Naive thymus-derived CD4-positive, alpha-beta T cell (primary cell): ENCODE results near the gene SAMD8. TPM values are rescaled to one million over a fixed set of nuclear protein-coding genes. Genes with fewer than 3 reads are reported as not detected.
A peak's percentile ranks its signal among the peaks of the same experiment; 100 is the strongest.
"Not testable (repeated sequence)": the region's sequence is repeated elsewhere in the genome, so short reads cannot be mapped to it uniquely, and the experiment has no call there.

Source experiments
- ATAC-seq: fragments of 150-1000 bp; cut with Tn5 transposase; 2 replicates; pipeline ENCODE4 v1.10.0; 2021; ENCODE audit warnings: mild to moderate bottlenecking, moderate library complexity
- CTCF ChIA-PET: fragments of 350-600 bp; sonication (Branson Sonifier 250); formaldehyde crosslinking; loops from one replicate; lab custom pipeline; 2021; ENCODE audit warnings: antibody characterized with exemption; lab: Charles Lee
- POLR2A ChIA-PET: fragments of 350-600 bp; sonication (Branson Sonifier 250); formaldehyde crosslinking; loops from one replicate; lab custom pipeline; 2021; ENCODE audit warnings: antibody characterized with exemption, inconsistent platforms; lab: Charles Lee
- DNase-seq, 9 donors: peaks; one replicate each; pipeline versions ENCODE4 v3.0.0 to v3.0.0-alpha.2; 2020 to 2022; ENCODE audit warnings: mixed read lengths in 1 of 9
- H3K27ac ChIP-seq: one replicate; pipeline ENCODE4 v1.7.0; 2013; ENCODE audit warnings: mild to moderate bottlenecking, low read depth, low read length, moderate library complexity
- H3K27me3 ChIP-seq, 2 donors: one replicate each; pipeline ENCODE4 v1.7.0; 2013; ENCODE audit warnings: low read length in 2 of 2, mild to moderate bottlenecking in 2 of 2, moderate library complexity in 2 of 2; ENCODE audit not compliant: control insufficient read depth in 2 of 2, insufficient read depth in 2 of 2
- H3K36me3 ChIP-seq, 3 experiments: 1 replicate in 2 of 3; 2 replicates in 1 of 3; pipeline ENCODE4 v1.7.0; 2013; ENCODE audit warnings: low read length in 3 of 3, mild to moderate bottlenecking in 3 of 3, moderate library complexity in 1 of 3; ENCODE audit not compliant: insufficient read depth in 3 of 3, control insufficient read depth in 2 of 3
- H3K4me1 ChIP-seq, 2 donors: one replicate each; pipeline ENCODE4 v1.7.0; 2013; ENCODE audit warnings: low read length in 2 of 2, mild to moderate bottlenecking in 2 of 2, moderate library complexity in 1 of 2; ENCODE audit not compliant: control insufficient read depth in 2 of 2, insufficient read depth in 2 of 2
- H3K4me3 ChIP-seq: 2 replicates; pipeline ENCODE4 v1.7.0; 2013; ENCODE audit warnings: mild to moderate bottlenecking, low read length
- H3K9me3 ChIP-seq, 3 experiments: 1 replicate in 2 of 3; 2 replicates in 1 of 3; pipeline ENCODE4 v1.7.0; 2013; ENCODE audit warnings: low read length in 3 of 3; ENCODE audit not compliant: control insufficient read depth in 2 of 3
- H3K27ac Mint-ChIP-seq, 9 donors: one replicate each; pipeline ENCODE4 v1.8.0; 2020 to 2022; ENCODE audit warnings: mixed read lengths in 9 of 9, mild to moderate bottlenecking in 8 of 9, moderate library complexity in 5 of 9, inconsistent platforms in 2 of 9
- H3K27me3 Mint-ChIP-seq, 5 donors: one replicate each; pipeline ENCODE4 v1.8.0; 2021 to 2022; ENCODE audit warnings: mixed read lengths in 5 of 5, mild to moderate bottlenecking in 1 of 5
- H3K36me3 Mint-ChIP-seq, 5 donors: one replicate each; pipeline ENCODE4 v1.8.0; 2020 to 2022; ENCODE audit warnings: mixed read lengths in 5 of 5, mild to moderate bottlenecking in 3 of 5, inconsistent platforms in 1 of 5
- H3K4me1 Mint-ChIP-seq, 7 donors: one replicate each; pipeline ENCODE4 v1.8.0; 2020 to 2022; ENCODE audit warnings: mixed read lengths in 7 of 7, mild to moderate bottlenecking in 3 of 7, inconsistent platforms in 1 of 7
- H3K4me3 Mint-ChIP-seq, 10 donors: one replicate each; pipeline ENCODE4 v1.8.0; 2020 to 2022; ENCODE audit warnings: mild to moderate bottlenecking in 10 of 10, mixed read lengths in 10 of 10, moderate library complexity in 6 of 10, inconsistent platforms in 2 of 10
- H3K9me3 Mint-ChIP-seq, 11 donors: one replicate each; pipeline ENCODE4 v1.8.0; 2020 to 2022; ENCODE audit warnings: mixed read lengths in 11 of 11, mild to moderate bottlenecking in 4 of 11, inconsistent platforms in 1 of 11, moderate library complexity in 1 of 11
- intact Hi-C, 2 donors: fragments of 100-400 bp; cut with micrococcal nuclease; formaldehyde crosslinking; loops; one replicate each; pipeline ENCODE4 v1.15.1; 2023
- polyA plus RNA-seq, 2 donors: library from polyadenylated mRNA; unstranded; fragments of 300-500 nt; fragmentation: Illumina TruSeq; gene quantifications; one replicate each; pipeline ENCODE4 v1.2.3, GENCODE V29; 2021
- total RNA-seq, 6 experiments: library from RNA in 5 of 6; stranded (reverse) in 5 of 6; gene quantifications; 1 replicate in 5 of 6; 2 replicates in 1 of 6; pipeline ENCODE4 v1.2.3 and lab custom pipeline; 2021 to 2026

SAMD8 gene
- total and polyA plus RNA-seq, 7 experiments from 2014 or later = 4.5 to 31.7 (median 16.2) TPM

DNA sequence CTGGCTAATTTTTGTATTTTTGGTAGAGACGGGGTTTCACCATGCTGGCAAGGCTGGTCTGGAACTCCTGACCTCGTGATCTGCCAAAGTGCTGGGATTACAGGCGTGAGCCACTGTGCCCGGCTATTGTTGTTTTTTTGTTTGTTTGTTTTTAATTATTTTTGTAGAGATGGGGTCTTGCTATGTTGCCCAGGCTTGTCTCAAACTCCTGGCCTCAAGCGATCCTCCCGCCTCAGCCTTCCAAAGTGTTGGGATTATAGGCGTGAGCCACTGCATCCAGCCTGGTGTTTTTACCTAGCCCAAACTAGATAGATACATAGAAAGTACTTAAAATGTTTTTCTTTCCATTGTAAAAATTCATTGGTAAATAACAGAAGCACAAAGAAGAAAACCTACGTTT lies 110.0 kb downstream of the SAMD8 start:
- H3K9me3 ChIP-seq, intact Hi-C loops: not testable (repeated sequence)

DNA sequence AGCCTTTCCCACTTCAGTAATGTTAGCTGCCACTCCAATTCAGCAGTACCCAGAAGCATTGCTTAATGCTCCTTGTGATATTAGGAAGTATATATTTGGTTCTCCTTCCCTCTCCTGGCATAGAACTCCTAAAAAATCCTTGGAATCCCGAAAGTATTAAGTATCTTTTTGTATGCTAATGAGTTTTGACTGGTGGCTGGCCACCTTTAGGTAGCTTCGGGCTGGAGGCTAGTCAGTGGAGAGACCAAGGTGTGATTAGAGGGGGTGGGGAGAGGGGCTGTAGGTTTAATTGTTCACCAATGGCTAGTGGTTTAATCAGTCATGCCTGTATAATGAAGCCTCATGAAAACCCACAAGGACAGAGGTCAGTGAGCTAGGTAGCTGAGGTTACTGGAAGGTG lies 112.1 kb downstream of the SAMD8 start:
- no peak overlapping the region for H3K4me3 Mint-ChIP-seq
- no peak overlapping the region for H3K4me3 ChIP-seq
- ChIA-PET CTCF (interaction anchor here (1.5 to 1.8 kb wide), 2 partner anchors 11 to 36 kb away, joined by 3 to 9 read pairs; no protein-coding TSS in a partner anchor), POLR2A (interaction anchor here (1.4 to 6.5 kb wide), 2 partner anchors 11 to 12 kb away, joined by 4 to 49 read pairs; partner anchors contain the start of gene VDAC2)
- H3K36me3 ChIP-seq = peaks cover 25 to 83% (median 39%) of the 10 kb centered on the region in 3 experiments
- H3K9me3 Mint-ChIP-seq = no peaks in the 10 kb centered on the region
- no peak for ATAC-seq
- H3K27ac Mint-ChIP-seq = peak overlapping the region in 8 of 9 donors; percentile 66 to 90 (median 77)
- no peaks in the 10 kb centered on the region for H3K27me3 ChIP-seq
- H3K27ac ChIP-seq = peak overlapping the region; percentile 49
- H3K4me1 ChIP-seq = peaks cover 0 to 9% of the 10 kb centered on the region in 2 donors
- H3K36me3 Mint-ChIP-seq = peaks cover 16 to 39% (median 24%) of the 10 kb centered on the region in 5 donors
- DNase-seq = no peak
- H3K4me1 Mint-ChIP-seq = peaks cover 20 to 65% (median 63%) of the 10 kb centered on the region in 7 donors
- no peaks in the 10 kb centered on the region for H3K27me3 Mint-ChIP-seq
- intact Hi-C loops = no loop called here
- H3K9me3 ChIP-seq = no peaks in the 10 kb centered on the region

More for the DNA sequence above, 110.0 kb downstream of the SAMD8 start:
- Mint-ChIP-seq H3K4me1 (peaks cover 20 to 64% (median 57%) of the 10 kb centered on the region in 7 donors), H3K36me3 (peaks cover 15 to 39% (median 27%) of the 10 kb centered on the region in 5 donors), H3K27ac (peak overlapping the region in 5 of 9 donors; percentile 8 to 67 (median 62))
- H3K27me3 ChIP-seq, H3K4me3 Mint-ChIP-seq, DNase-seq, H3K4me3 ChIP-seq, H3K27ac ChIP-seq, H3K27me3 Mint-ChIP-seq, ATAC-seq, H3K9me3 Mint-ChIP-seq: not testable (repeated sequence)
- CTCF ChIA-PET = interaction anchor here (1.6 kb wide), 1 partner anchor 9 kb away, joined by 7 read pairs; no protein-coding TSS in a partner anchor
- POLR2A ChIA-PET = interaction anchor here (1.9 kb wide), 1 partner anchor 11 kb away, joined by 5 read pairs; the partner anchor contains the start of gene VDAC2
- Histone ChIP-seq H3K4me1 (peaks cover 0 to 17% of the 10 kb centered on the region in 2 donors), H3K36me3 (peaks cover 40 to 88% (median 50%) of the 10 kb centered on the region in 3 experiments)

- CTCF ChIA-PET = interaction anchor here (0.7 to 3.8 kb wide), 2 partner anchors 38 to 981 kb away, joined by 4 to 18 read pairs; no protein-coding TSS in a partner anchor
- ATAC-seq = no peak
- intact Hi-C loops = no loop called here
- POLR2A ChIA-PET = interaction anchor here (1.0 to 6.5 kb wide), 3 partner anchors 9 to 38 kb away, joined by 4 to 49 read pairs (median 8); partner anchors contain the start of gene VDAC2
- Histone ChIP-seq H3K27ac (peak overlapping the region; percentile 48), H3K4me3 (no peak overlapping the region), H3K9me3 (no peaks in the 10 kb centered on the region), H3K27me3 (no peaks in the 10 kb centered on the region), H3K36me3 (peaks cover 21 to 78% (median 32%) of the 10 kb centered on the region in 3 experiments), H3K4me1 (peaks cover 0 to 9% of the 10 kb centered on the region in 2 donors)
- DNase-seq = no peak
- peaks cover 13 to 36% (median 21%) of the 10 kb centered on the region in 5 donors for H3K36me3 Mint-ChIP-seq
- H3K4me3 Mint-ChIP-seq = no peak overlapping the region
- H3K27ac Mint-ChIP-seq = peak overlapping the region in 8 of 9 donors; percentile 21 to 86 (median 78)
- H3K4me1 Mint-ChIP-seq = peaks cover 27 to 66% (median 63%) of the 10 kb centered on the region in 7 donors
- H3K27me3 Mint-ChIP-seq = no peaks in the 10 kb centered on the region
- H3K9me3 Mint-ChIP-seq = no peaks in the 10 kb centered on the region
Observed at GRCh38 chr10:75226095-75226494, 114.6 kb downstream of the SAMD8 start.

- Mint-ChIP-seq H3K36me3 (peaks cover 13 to 39% (median 23%) of the 10 kb centered on the region in 5 donors), H3K4me3 (no peak overlapping the region), H3K27me3 (no peaks in the 10 kb centered on the region), H3K4me1 (peaks cover 27 to 65% (median 61%) of the 10 kb centered on the region in 7 donors), H3K27ac (peak overlapping the region in 7 of 9 donors; percentile 36 to 83 (median 66)), H3K9me3 (no peaks in the 10 kb centered on the region)
- Histone ChIP-seq H3K27ac (peak overlapping the region; percentile 48), H3K9me3 (no peaks in the 10 kb centered on the region), H3K36me3 (peaks cover 21 to 78% (median 32%) of the 10 kb centered on the region in 3 experiments), H3K4me3 (no peak overlapping the region), H3K27me3 (no peaks in the 10 kb centered on the region), H3K4me1 (peaks cover 0 to 9% of the 10 kb centered on the region in 2 donors)
- no peak for ATAC-seq
- ChIA-PET CTCF (interaction anchor here (0.7 to 3.8 kb wide), 4 partner anchors 9 to 982 kb away, joined by 3 to 18 read pairs (median 4); partner anchors contain the start of gene COMTD1), POLR2A (interaction anchor here (6.5 kb wide), 1 partner anchor 15 kb away, joined by 49 read pairs; the partner anchor contains the start of gene VDAC2)
- no peak for DNase-seq
- intact Hi-C loops = no loop called here
Observed at GRCh38 chr10:75226656-75227055, 115.2 kb downstream of the SAMD8 start.

DNA sequence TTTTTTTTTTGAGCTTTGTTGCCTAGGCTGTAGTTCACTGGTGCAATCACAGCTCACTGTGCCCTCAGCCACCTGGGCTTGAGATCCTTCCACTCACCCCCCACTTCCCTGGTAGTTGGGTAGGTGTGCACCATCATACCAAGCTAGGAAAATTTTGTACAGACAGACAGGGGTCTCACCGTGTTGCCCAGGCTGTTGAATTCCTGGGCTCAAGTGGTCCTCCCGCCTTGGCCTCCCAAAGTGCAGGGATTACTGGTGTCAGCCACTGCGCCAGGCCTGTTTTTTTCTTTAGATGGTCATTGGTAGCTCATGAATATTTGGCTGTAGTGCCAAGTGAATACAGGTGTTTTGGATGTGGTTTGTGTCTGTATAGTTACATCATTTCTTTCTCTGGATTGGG lies 116.8 kb downstream of the SAMD8 start:
- POLR2A ChIA-PET = interaction anchor here (6.5 kb wide), 1 partner anchor 17 kb away, joined by 49 read pairs; the partner anchor contains the start of gene VDAC2
- Histone ChIP-seq H3K27ac (peak overlapping the region; percentile 52), H3K4me3 (no peak overlapping the region), H3K27me3 (no peaks in the 10 kb centered on the region), H3K9me3 (no peaks in the 10 kb centered on the region), H3K4me1 (peaks cover under 1 to 9% of the 10 kb centered on the region in 2 donors), H3K36me3 (peaks cover 12 to 71% (median 26%) of the 10 kb centered on the region in 3 experiments)
- ATAC-seq (no peak), DNase-seq (no peak)
- intact Hi-C loops = no loop called here
- H3K9me3 Mint-ChIP-seq = no peaks in the 10 kb centered on the region
- H3K4me3 Mint-ChIP-seq = no peak overlapping the region
- CTCF ChIA-PET = interaction anchor here (0.7 to 3.8 kb wide), 4 partner anchors 13 to 41 kb away, joined by 3 to 18 read pairs (median 4); partner anchors contain the start of gene VDAC2
- peak overlapping the region in 7 of 9 donors; percentile 16 to 94 (median 85) for H3K27ac Mint-ChIP-seq
- no peaks in the 10 kb centered on the region for H3K27me3 Mint-ChIP-seq
- peaks cover 24 to 62% (median 55%) of the 10 kb centered on the region in 7 donors for H3K4me1 Mint-ChIP-seq
- H3K36me3 Mint-ChIP-seq = peaks cover 9 to 31% (median 22%) of the 10 kb centered on the region in 5 donors

DNA sequence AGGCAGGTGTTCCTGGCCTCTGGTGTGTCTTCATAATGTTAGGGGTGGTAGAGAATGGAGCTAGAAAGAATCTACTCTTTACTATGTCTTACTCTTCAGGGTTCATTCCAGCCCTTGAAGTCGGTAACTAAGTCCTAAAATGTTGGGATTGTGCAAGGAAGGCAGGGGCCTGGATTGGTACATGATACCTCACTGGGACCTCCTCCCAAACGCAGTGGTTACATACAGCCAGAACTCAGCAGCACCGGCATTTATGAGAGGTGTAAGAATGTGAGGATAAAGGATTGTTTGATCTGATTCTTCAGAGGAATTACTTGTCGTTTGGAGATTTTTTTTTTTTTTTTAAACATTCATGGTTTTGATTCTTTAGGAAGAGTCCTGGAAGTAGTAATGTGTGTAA lies 117.4 kb downstream of the SAMD8 start:
- H3K36me3 ChIP-seq = peaks cover 7 to 65% (median 21%) of the 10 kb centered on the region in 3 experiments
- ChIA-PET POLR2A (interaction anchor here (0.6 to 6.5 kb wide), 2 partner anchors 18 to 25 kb away, joined by 3 to 49 read pairs; partner anchors contain the start of gene VDAC2), CTCF (interaction anchor here (0.7 to 3.8 kb wide), 6 partner anchors 14 to 41 kb away, joined by 3 to 18 read pairs (median 4); partner anchors contain the start of gene VDAC2)
- no peaks in the 10 kb centered on the region for H3K9me3 ChIP-seq
- peaks cover 9 to 26% (median 21%) of the 10 kb centered on the region in 5 donors for H3K36me3 Mint-ChIP-seq
- H3K9me3 Mint-ChIP-seq = no peaks in the 10 kb centered on the region
- DNase-seq (no peak), ATAC-seq (no peak)
- no peaks in the 10 kb centered on the region for H3K27me3 Mint-ChIP-seq
- intact Hi-C loops = loop anchor here in 1 of 2 donors (1.0 kb wide), 1 partner anchor 403 kb away; the partner anchor contains the start of gene KAT6B
- no peaks in the 10 kb centered on the region for H3K27me3 ChIP-seq
- no peak overlapping the region for H3K4me3 ChIP-seq
- peaks cover 25 to 63% (median 52%) of the 10 kb centered on the region in 7 donors for H3K4me1 Mint-ChIP-seq
- H3K27ac Mint-ChIP-seq = peak overlapping the region; percentile 36 to 94 (median 78)
- H3K4me3 Mint-ChIP-seq = no peak overlapping the region
- H3K4me1 ChIP-seq = peaks cover 6 to 13% of the 10 kb centered on the region in 2 donors
- H3K27ac ChIP-seq = peak overlapping the region; percentile 52
